NOMO-1 treated with DMSO at 0.1 percent for 48 hours (cell line): Measurements from ENCODE around the gene WDR75.

Experiments
- DNase-seq: peaks from one replicate; lab custom pipeline; 2025; ENCODE audit not compliant: unreplicated experiment; lab: John Stamatoyannopoulos, UW

WDR75 gene

GRCh38 chr2:189498205-189498604, 56.9 kb downstream of the WDR75 start:
- no peak for DNase-seq

GRCh38 chr2:189499137-189499536, 57.9 kb downstream of the WDR75 start:
- DNase-seq = no peak

- DNase-seq = no peak
Observed at GRCh38 chr2:189500456-189501160, 59.3 kb downstream of the WDR75 start.

GRCh38 chr2:189501487-189501886, 60.2 kb downstream of the WDR75 start:
- no peak for DNase-seq

- no peak for DNase-seq
Observed at GRCh38 chr2:189502714-189503113, 61.4 kb downstream of the WDR75 start.

GRCh38 chr2:189504238-189504637, 63.0 kb downstream of the WDR75 start:
- DNase-seq = no peak

- DNase-seq = no peak
Observed at GRCh38 chr2:189505492-189505891, 64.2 kb downstream of the WDR75 start.

- DNase-seq = peak; percentile 86
Observed at GRCh38 chr2:189506514-189506976, 65.3 kb downstream of the WDR75 start.

GRCh38 chr2:189511210-189511959, 70.1 kb downstream of the WDR75 start:
- no peak for DNase-seq

GRCh38 chr2:189511960-189512319, 70.7 kb downstream of the WDR75 start:
- no peak for DNase-seq

GRCh38 chr2:189512879-189513278, 71.6 kb downstream of the WDR75 start:
- DNase-seq = no peak

- peak; percentile 94 for DNase-seq
Observed at GRCh38 chr2:189514104-189514503, 72.8 kb downstream of the WDR75 start.

GRCh38 chr2:189515264-189515663, 74.0 kb downstream of the WDR75 start:
- DNase-seq = no peak

- DNase-seq = peak; percentile 94
Observed at GRCh38 chr2:189516546-189516945, 75.3 kb downstream of the WDR75 start.

- DNase-seq = no peak
Observed at GRCh38 chr2:189517847-189518535, 76.7 kb downstream of the WDR75 start.

GRCh38 chr2:189519631-189520387, 78.5 kb downstream of the WDR75 start:
- DNase-seq = no peak

GRCh38 chr2:189521699-189522434, 80.6 kb downstream of the WDR75 start:
- DNase-seq = no peak

GRCh38 chr2:189522435-189523151, 81.3 kb downstream of the WDR75 start:
- peak; percentile 37 for DNase-seq

- no peak for DNase-seq
Observed at GRCh38 chr2:189524746-189525145, 83.5 kb downstream of the WDR75 start.
